K562 (cell line): ENCODE results near the gene IP6K3.

Experiments
- ATF2 ChIP-seq: sonication (generic); formaldehyde crosslinking; IDR thresholded peaks from 2 replicates; pipeline ENCODE4 v1.8.1; 2022; ENCODE audit warnings: missing genetic modification reagents
- BHLHE40 ChIP-seq: IDR thresholded peaks from 2 replicates; pipeline ENCODE4 v1.6.1; 2011; ENCODE audit warnings: low read length, improper control_type of control experiment
- CAMTA2 ChIP-seq: fragments of 250-450 bp; sonication (Bioruptor Pico); conservative IDR thresholded peaks from 2 replicates; pipeline ENCODE4 v1.5.1; 2022
- CREM ChIP-seq: IDR thresholded peaks from 2 replicates; pipeline ENCODE4 v1.6.1; 2014; ENCODE audit warnings: antibody characterized with exemption, low read depth
- CTCF ChIP-seq, 3 experiments: IDR thresholded peaks in 2 of 3; conservative IDR thresholded peaks in 1 of 3; 2 replicates each; pipeline ENCODE4 v1.5.1; 2011 to 2012; ENCODE audit warnings: low read length in 3 of 3, mild to moderate bottlenecking in 3 of 3, control low read depth in 2 of 3, improper control_type of control experiment in 1 of 3, inconsistent platforms in 1 of 3, low read depth in 1 of 3, mixed read lengths in 1 of 3, moderate library complexity in 1 of 3; ENCODE audit not compliant: insufficient read depth in 2 of 3
- FOS ChIP-seq: IDR thresholded peaks from 3 replicates; pipeline ENCODE4 v1.6.1; 2011; ENCODE audit not compliant: insufficient read length; ENCODE audit errors: extremely low read depth
- SMAD4 ChIP-seq: fragments of 250-450 bp; sonication (Bioruptor Pico); conservative IDR thresholded peaks from 2 replicates; pipeline ENCODE4 v1.8.0; 2021; ENCODE audit warnings: inconsistent platforms, mild to moderate bottlenecking, moderate library complexity
- STAT6 ChIP-seq: sonication (generic); formaldehyde crosslinking; IDR thresholded peaks from 2 replicates; pipeline ENCODE4 v1.8.1; 2023; ENCODE audit warnings: mild to moderate bottlenecking, missing genetic modification reagents

GRCh38 chr6:33720998-33721397 is 25.7 kb downstream of the IP6K3 start:
- TF ChIP-seq STAT6 (CRISPR knock-in tag) (no peak), SMAD4 (CRISPR knock-in tag) (no peak), CREM (no peak), CAMTA2 (CRISPR knock-in tag) (no peak), BHLHE40 (no peak), ATF2 (CRISPR knock-in tag) (no peak), FOS (no peak), CTCF (IDR thresholded peaks at IDR 0.05 in 2 of 3, conservative IDR thresholded peaks at IDR 0.05 in 1 of 3; ENCODE audit: insufficient read depth in 2 of 3, low read depth in 1 of 3, low read length in 3 of 3) (no peak)
